Measurements from ENCODE around the gene PCNX4.

DNA sequence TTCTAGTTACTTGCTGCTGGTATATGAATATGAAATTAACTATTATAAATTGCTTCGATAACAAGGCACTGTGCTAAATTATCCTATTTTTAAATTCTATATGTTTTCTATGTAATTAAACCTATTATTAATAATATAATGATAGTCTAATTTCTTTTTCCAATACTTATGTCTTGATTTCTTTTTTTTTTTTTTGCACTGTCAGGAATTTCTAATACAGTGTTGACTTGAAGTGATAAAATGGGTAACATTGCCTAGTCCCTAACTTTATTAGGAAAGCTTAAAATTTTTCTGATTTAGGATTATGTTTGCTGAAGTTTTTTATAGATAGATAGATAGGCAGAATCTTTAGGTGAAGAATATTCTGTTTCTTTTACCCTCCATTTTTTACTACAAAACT, 87.1 kb downstream of the PCNX4 start:
- TF ChIP-seq, protein P1, sequence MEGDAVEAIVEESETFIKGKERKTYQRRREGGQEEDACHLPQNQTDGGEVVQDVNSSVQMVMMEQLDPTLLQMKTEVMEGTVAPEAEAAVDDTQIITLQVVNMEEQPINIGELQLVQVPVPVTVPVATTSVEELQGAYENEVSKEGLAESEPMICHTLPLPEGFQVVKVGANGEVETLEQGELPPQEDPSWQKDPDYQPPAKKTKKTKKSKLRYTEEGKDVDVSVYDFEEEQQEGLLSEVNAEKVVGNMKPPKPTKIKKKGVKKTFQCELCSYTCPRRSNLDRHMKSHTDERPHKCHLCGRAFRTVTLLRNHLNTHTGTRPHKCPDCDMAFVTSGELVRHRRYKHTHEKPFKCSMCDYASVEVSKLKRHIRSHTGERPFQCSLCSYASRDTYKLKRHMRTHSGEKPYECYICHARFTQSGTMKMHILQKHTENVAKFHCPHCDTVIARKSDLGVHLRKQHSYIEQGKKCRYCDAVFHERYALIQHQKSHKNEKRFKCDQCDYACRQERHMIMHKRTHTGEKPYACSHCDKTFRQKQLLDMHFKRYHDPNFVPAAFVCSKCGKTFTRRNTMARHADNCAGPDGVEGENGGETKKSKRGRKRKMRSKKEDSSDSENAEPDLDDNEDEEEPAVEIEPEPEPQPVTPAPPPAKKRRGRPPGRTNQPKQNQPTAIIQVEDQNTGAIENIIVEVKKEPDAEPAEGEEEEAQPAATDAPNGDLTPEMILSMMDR (IDR thresholded peaks at IDR 0.05): no peak
- TF ChIP-seq POLR2AphosphoS5 (IDR thresholded peaks at IDR 0.05; ENCODE audit: low read depth, low read length) (no peak), SIN3A (IDR thresholded peaks at IDR 0.05; ENCODE audit: borderline replicate concordance, insufficient read depth, low read depth, low read length) (no peak)

Data from Panc1 (cell line).